BJ (cell line): ENCODE data around the gene DIP2B. TPM values are rescaled to one million over a fixed set of nuclear protein-coding genes. Genes with fewer than 3 reads are reported as not detected.

Experiments used
- CTCF ChIA-PET: fragments of 350-600 bp; formaldehyde crosslinking; extraction: SDS; loops from one replicate; lab custom pipeline; 2021; ENCODE audit warnings: antibody characterized with exemption, inconsistent platforms; lab: Yijun Ruan, JAX
- POLR2A ChIA-PET: fragments of 300-600 bp; sonication (Branson Sonifier 250); formaldehyde crosslinking; extraction: SDS; loops from one replicate; lab custom pipeline; 2021; ENCODE audit warnings: antibody characterized with exemption; lab: Charles Lee
- DNase-seq: peaks from one replicate; pipeline ENCODE4 v3.0.0-alpha.2; 2011; ENCODE audit warnings: low read depth
- H3K27me3 ChIP-seq: 2 replicates; pipeline ENCODE4 v1.6.0; 2011; ENCODE audit warnings: low read length; ENCODE audit not compliant: control insufficient read depth, insufficient read depth
- H3K36me3 ChIP-seq: 2 replicates; pipeline ENCODE4 v1.5.1; 2011; ENCODE audit warnings: low read length; ENCODE audit not compliant: control insufficient read depth, insufficient read depth
- H3K4me3 ChIP-seq: 2 replicates; pipeline ENCODE4 v1.5.1; 2011; ENCODE audit warnings: low read depth, mild to moderate bottlenecking, control low read depth, low read length
- CTCF ChIP-seq: IDR thresholded peaks from 2 replicates; pipeline ENCODE4 v1.5.1; 2011; ENCODE audit warnings: low read depth, mild to moderate bottlenecking, control low read depth, inconsistent platforms, low read length, moderate library complexity; ENCODE audit not compliant: insufficient read depth
- polyA plus RNA-seq: library from polyadenylated mRNA; depleted of rRNA; stranded (reverse); fragments of >200 nt; gene quantifications from 2 replicates; pipeline ENCODE4 v1.2.3, GENCODE V29; 2011

The DIP2B gene
- polyA plus RNA-seq, 1 experiment, result 13.2 TPM

- ChIA-PET CTCF (interaction anchor here (0.8 to 2.4 kb wide), 4 partner anchors 56 to 158 kb away, joined by 3 to 25 read pairs (median 4); partner anchors contain the start of gene DIP2B), POLR2A (no interaction called here)
- H3K27me3 ChIP-seq, result no peaks in the 10 kb centered on the region
- no peak overlapping the region for H3K4me3 ChIP-seq
- no peak for TF ChIP-seq CTCF
- DNase-seq, result no peak
- H3K36me3 ChIP-seq, result no peaks in the 10 kb centered on the region
Measured at GRCh38 chr12:50636505-50636904, 131.7 kb downstream of the DIP2B start.

- no peaks in the 10 kb centered on the region for H3K36me3 ChIP-seq
- peak; percentile 54 for TF ChIP-seq CTCF
- DNase-seq, result no peak
- no peaks in the 10 kb centered on the region for H3K27me3 ChIP-seq
- ChIA-PET POLR2A (no interaction called here), CTCF (interaction anchor here (0.7 to 10.4 kb wide), 13 partner anchors 9 to 140 kb away, joined by 3 to 131 read pairs (median 4); partner anchors contain the start of gene DIP2B)
- no peak overlapping the region for H3K4me3 ChIP-seq
Measured at GRCh38 chr12:50637870-50638481, 133.2 kb downstream of the DIP2B start.

- CTCF ChIA-PET, result interaction anchor here (0.7 to 10.4 kb wide), 13 partner anchors 10 to 140 kb away, joined by 3 to 131 read pairs (median 4); partner anchors contain the start of gene DIP2B
- no peak for DNase-seq
- H3K36me3 ChIP-seq, result no peaks in the 10 kb centered on the region
- POLR2A ChIA-PET, result no interaction called here
- no peak overlapping the region for H3K4me3 ChIP-seq
- no peaks in the 10 kb centered on the region for H3K27me3 ChIP-seq
- TF ChIP-seq CTCF, result no peak
Measured at GRCh38 chr12:50638482-50638880, 133.7 kb downstream of the DIP2B start.

- no peak for TF ChIP-seq CTCF
- DNase-seq, result no peak
- Histone ChIP-seq H3K27me3 (no peaks in the 10 kb centered on the region), H3K4me3 (no peak overlapping the region), H3K36me3 (no peaks in the 10 kb centered on the region)
- ChIA-PET POLR2A (interaction anchor here (0.7 kb wide), 1 partner anchor 134 kb away, joined by 3 read pairs; no protein-coding TSS in a partner anchor), CTCF (interaction anchor here (10.4 kb wide), 1 partner anchor 133 kb away, joined by 131 read pairs; the partner anchor contains the start of gene DIP2B)
Measured at GRCh38 chr12:50639721-50640120, 134.9 kb downstream of the DIP2B start.

DNA sequence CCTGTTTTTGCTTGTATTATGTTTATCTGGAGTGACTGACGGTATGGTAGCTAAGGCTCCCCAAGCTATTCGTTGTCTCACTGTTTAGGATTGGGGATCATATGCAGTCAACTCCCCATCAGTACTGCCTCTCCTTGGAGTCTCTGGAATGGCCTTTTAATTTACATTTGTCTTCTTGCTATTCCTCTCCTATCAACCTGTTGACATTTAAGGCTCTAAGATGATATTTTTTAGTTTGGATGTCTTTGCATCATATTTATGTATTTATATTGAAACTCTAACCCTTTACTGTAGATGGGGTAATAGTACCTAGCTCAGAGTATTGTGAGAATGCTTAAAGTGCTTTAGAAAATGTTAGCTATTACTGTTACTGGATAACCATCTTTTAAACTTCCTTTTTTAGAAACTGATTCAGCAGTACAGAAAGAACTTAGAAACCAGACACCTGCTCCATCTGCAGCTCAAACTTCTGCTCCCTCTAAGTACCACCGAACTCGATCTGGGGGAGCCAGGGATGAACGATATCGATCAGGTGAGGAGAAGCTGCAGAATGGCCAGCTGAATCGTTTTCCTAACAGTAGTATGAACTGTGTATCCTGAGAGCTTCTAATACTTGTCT, 135.6 kb downstream of the DIP2B start:
- DNase-seq, result no peak
- H3K36me3 ChIP-seq, result no peaks in the 10 kb centered on the region
- ChIA-PET CTCF (interaction anchor here (0.6 to 10.4 kb wide), 2 partner anchors 134 to 180 kb away, joined by 3 to 131 read pairs; partner anchors contain the start of gene DIP2B), POLR2A (interaction anchor here (0.7 kb wide), 1 partner anchor 133 kb away, joined by 3 read pairs; no protein-coding TSS in a partner anchor)
- no peak for TF ChIP-seq CTCF
- H3K4me3 ChIP-seq, result no peak overlapping the region
- no peaks in the 10 kb centered on the region for H3K27me3 ChIP-seq
